Measurements from ENCODE around the gene ELF2. TPM values are rescaled to one million over a fixed set of nuclear protein-coding genes. Genes with fewer than 3 reads are reported as not detected.
A peak's percentile ranks its signal among the peaks of the same experiment; 100 is the strongest.

ELF2 gene
- total and polyA plus RNA-seq, 2 of the 8 experiments (the other 6 are each of a cell fraction or from before 2014, with no cell fraction given): 21.1 to 44.3 TPM

DNA sequence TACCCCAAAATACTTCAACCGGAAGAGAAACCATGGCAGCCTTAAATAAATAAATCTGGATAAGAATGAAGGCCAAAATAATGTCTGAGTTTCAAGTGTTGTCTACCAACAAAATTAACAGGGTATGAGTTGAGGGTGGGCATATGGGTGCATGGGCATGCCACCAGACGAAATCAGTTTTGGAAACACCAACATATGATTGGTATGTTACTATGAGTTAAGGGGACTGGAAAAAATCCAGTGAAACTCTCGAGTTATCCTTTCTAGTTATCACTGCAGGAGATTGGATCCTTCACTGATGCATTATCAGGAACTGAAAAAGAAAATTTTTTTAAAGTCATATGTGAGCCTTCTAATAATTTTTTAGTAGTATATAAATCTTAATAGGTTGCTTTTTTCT lies 129.0 kb downstream of the ELF2 start:
- Histone ChIP-seq H3K9ac (replicated peaks in 1 of 4; ENCODE audit: extremely low read depth in 1 of 4, low read depth in 3 of 4, low read length in 3 of 4) (no peak overlapping the region), H3K27me3 (replicated peaks in 1 of 4; ENCODE audit: control insufficient read depth in 3 of 4, extremely low read depth in 1 of 4, insufficient read depth in 3 of 4, low read length in 3 of 4) (no peaks in the 10 kb centered on the region), H4K5ac (ENCODE audit: insufficient read length, low read depth, low read length) (no peak overlapping the region), H3K4me3 (ENCODE audit: extremely low read depth in 1 of 4, insufficient read depth in 2 of 4, low read depth in 3 of 4, low read length in 4 of 4) (no peak overlapping the region), H2BK20ac (ENCODE audit: low read length) (no peak overlapping the region), H3K79me1 (ENCODE audit: low read depth, low read length) (peaks cover 8% of the 10 kb centered on the region; the same call in 1 of the 2 replicates), H3K56ac (replicated peaks; ENCODE audit: insufficient read length, low read depth, low read length) (no peak overlapping the region), H3K23me2 (ENCODE audit: low read depth, low read length) (no peaks in the 10 kb centered on the region), H2AFZ (ENCODE audit: low read length) (no peak overlapping the region), H3K36me3 (ENCODE audit: control insufficient read depth in 2 of 4, insufficient read depth in 4 of 4, low read length in 3 of 4) (peaks cover 3 to 45% (median 17%) of the 10 kb centered on the region in 4 experiments; a peak in 6 of 8 replicates), H3K79me2 (ENCODE audit: control insufficient read depth in 1 of 2, insufficient read depth in 2 of 2, low read length in 2 of 2) (peaks cover 0 to 13% of the 10 kb centered on the region in 2 experiments; a peak in 2 of 4 replicates), H4K91ac (replicated peaks; ENCODE audit: insufficient read length, low read length) (no peak overlapping the region), H3K4me2 (ENCODE audit: insufficient read depth in 1 of 2, low read depth in 2 of 2, low read length in 2 of 2) (no peak overlapping the region), H3K23ac (ENCODE audit: insufficient read length) (no peak overlapping the region), H3K18ac (ENCODE audit: extremely low read depth, low read length) (no peak overlapping the region), H4K20me1 (replicated peaks in 1 of 2; ENCODE audit: control insufficient read depth in 1 of 2, insufficient read depth in 2 of 2, low read length in 2 of 2) (peaks cover 6 to 7% of the 10 kb centered on the region in 2 experiments), H3K14ac (ENCODE audit: insufficient read length) (no peak overlapping the region), H3K9me3 (ENCODE audit: insufficient read depth in 2 of 2, low read depth in 1 of 2, low read length in 1 of 2) (no peaks in the 10 kb centered on the region), H3K4ac (replicated peaks; ENCODE audit: insufficient read length, low read depth, low read length) (no peak overlapping the region), H2BK5ac (ENCODE audit: low read depth, low read length) (no peak overlapping the region), H2BK120ac (replicated peaks; ENCODE audit: low read depth, low read length) (no peak overlapping the region), H2BK15ac (ENCODE audit: low read length) (no peak overlapping the region), H2BK12ac (ENCODE audit: low read depth, low read length) (no peak overlapping the region), H4K8ac (ENCODE audit: extremely low read depth, insufficient read depth, low read length) (no peak overlapping the region), H2AK5ac (ENCODE audit: low read depth, low read length) (no peak overlapping the region), H3K4me1 (replicated peaks in 1 of 4; ENCODE audit: control insufficient read depth in 3 of 4, insufficient read depth in 4 of 4, low read length in 3 of 4) (no peaks in the 10 kb centered on the region), H3K27ac (ENCODE audit: low read depth, low read length) (no peak overlapping the region)
- FAIRE-seq (no peak), DNase-seq (ENCODE audit: low read depth in 1 of 2, low spot score in 2 of 2) (no peak)
- peak; percentile 10; the same call in 1 of the 2 replicates for TF ChIP-seq POLR2AphosphoS5 (IDR thresholded peaks at IDR 0.05; ENCODE audit: low read depth, low read length)
- TF ChIP-seq POLR2A (IDR thresholded peaks at IDR 0.05; ENCODE audit: control extremely low read depth in 1 of 2, low read depth in 2 of 2, low read length in 2 of 2): 0 out of 3 replicates have a peak, but pooled peaks of 1 of the 2 experiments have one; percentile 23
- TF ChIP-seq SIN3A (conservative IDR thresholded peaks at IDR 0.05 in 1 of 2, IDR thresholded peaks at IDR 0.05 in 1 of 2; ENCODE audit: low read depth in 1 of 2, low read length in 2 of 2): no peak
- no peak for TF ChIP-seq HDAC6 (IDR thresholded peaks at IDR 0.05; ENCODE audit: low read depth, low read length)
- CTCF ChIA-PET (ENCODE audit: partially characterized antibody): interaction anchor here (0.6 kb wide), 1 partner anchor 10 kb away, joined by 4 read pairs; no protein-coding TSS in a partner anchor
- POLR2A ChIA-PET (ENCODE audit: partially characterized antibody): no interaction called here
- 87% methylated on average over 3 of the region's 3 CpGs; no CpG with 5 or more reads in 1 of the 2 experiments for WGBS, 2 experiments (ENCODE audit: extremely low coverage in 1 of 2, insufficient coverage in 1 of 2, insufficient read length in 1 of 2, insufficient replicate concordance in 2 of 2, low coverage in 1 of 2, low lambda C conversion rate in 2 of 2, missing lambda C conversion rate in 1 of 2)
